ENCODE measurements around the gene MSI2. TPM values are rescaled to one million over a fixed set of nuclear protein-coding genes. Genes with fewer than 3 reads are reported as not detected.

MSI2 gene
- total RNA-seq, 1 donor from 2014 or later: 67.9 TPM

GRCh38 chr17:57724729-57725125 lies 468.4 kb downstream of the MSI2 start:
- no peak for TF ChIP-seq CTCF (IDR thresholded peaks at IDR 0.05; ENCODE audit: insufficient read depth, low read depth, low read length)
- no peak for TF ChIP-seq EZH2 (IDR thresholded peaks at IDR 0.05; ENCODE audit: insufficient read depth, low read length)
- no peaks in the 10 kb centered on the region for H3K9me3 Mint-ChIP-seq (ENCODE audit: unreplicated experiment)
- H3K4me3 ChIP-seq (ENCODE audit: insufficient read depth, low read depth, low read length): no peak overlapping the region
- H3K36me3 ChIP-seq (ENCODE audit: insufficient read depth, low read length): no peaks in the 10 kb centered on the region
- H3K27ac ChIP-seq (ENCODE audit: low read depth, low read length): no peak overlapping the region
- FAIRE-seq (no peak), DNase-seq (ENCODE audit: low read depth) (no peak)
- H3K36me3 Mint-ChIP-seq (ENCODE audit: low read depth, unreplicated experiment): no peaks in the 10 kb centered on the region
- no peak overlapping the region for H3K27ac Mint-ChIP-seq (ENCODE audit: unreplicated experiment)
- H4K20me1 ChIP-seq (ENCODE audit: insufficient read depth, low read length): no peaks in the 10 kb centered on the region
- no peak overlapping the region for H3K9ac ChIP-seq (ENCODE audit: low read length)
- no peak overlapping the region for H2AFZ ChIP-seq (ENCODE audit: low read depth, low read length)
- H3K27me3 ChIP-seq (ENCODE audit: insufficient read depth, low read length): no peaks in the 10 kb centered on the region
- H3K4me2 ChIP-seq (ENCODE audit: low read length): no peak overlapping the region
- peaks cover 22% of the 10 kb centered on the region for H3K4me1 Mint-ChIP-seq (ENCODE audit: low read depth, unreplicated experiment)
- peaks cover 33% of the 10 kb centered on the region for H3K27me3 Mint-ChIP-seq (ENCODE audit: low read depth, unreplicated experiment)
- H3K4me1 ChIP-seq (ENCODE audit: insufficient read depth, low read length): no peaks in the 10 kb centered on the region
- no peaks in the 10 kb centered on the region for H3K79me2 ChIP-seq (ENCODE audit: insufficient read depth, low read length)
- no peaks in the 10 kb centered on the region for H3K9me3 ChIP-seq (ENCODE audit: insufficient read depth, low read depth, low read length)
- no peak overlapping the region for H3K4me3 Mint-ChIP-seq (ENCODE audit: unreplicated experiment)

- Mint-ChIP-seq H3K27ac (ENCODE audit: unreplicated experiment) (no peak overlapping the region), H3K4me3 (ENCODE audit: unreplicated experiment) (no peak overlapping the region), H3K4me1 (ENCODE audit: low read depth, unreplicated experiment) (peaks cover 22% of the 10 kb centered on the region), H3K27me3 (ENCODE audit: low read depth, unreplicated experiment) (peaks cover 42% of the 10 kb centered on the region), H3K36me3 (ENCODE audit: low read depth, unreplicated experiment) (no peaks in the 10 kb centered on the region), H3K9me3 (ENCODE audit: unreplicated experiment) (no peaks in the 10 kb centered on the region)
- Histone ChIP-seq H3K4me2 (ENCODE audit: low read length) (no peak overlapping the region), H3K79me2 (ENCODE audit: insufficient read depth, low read length) (no peaks in the 10 kb centered on the region), H3K9ac (ENCODE audit: low read length) (no peak overlapping the region), H3K4me3 (ENCODE audit: insufficient read depth, low read depth, low read length) (no peak overlapping the region), H2AFZ (ENCODE audit: low read depth, low read length) (no peak overlapping the region), H3K27me3 (ENCODE audit: insufficient read depth, low read length) (peaks cover 13% of the 10 kb centered on the region), H3K9me3 (ENCODE audit: insufficient read depth, low read depth, low read length) (no peaks in the 10 kb centered on the region), H3K27ac (ENCODE audit: low read depth, low read length) (no peak overlapping the region), H4K20me1 (ENCODE audit: insufficient read depth, low read length) (no peaks in the 10 kb centered on the region), H3K36me3 (ENCODE audit: insufficient read depth, low read length) (no peaks in the 10 kb centered on the region), H3K4me1 (ENCODE audit: insufficient read depth, low read length) (no peaks in the 10 kb centered on the region)
- DNase-seq (ENCODE audit: low read depth) (no peak), FAIRE-seq (no peak)
- no peak for TF ChIP-seq EZH2 (IDR thresholded peaks at IDR 0.05; ENCODE audit: insufficient read depth, low read length)
- TF ChIP-seq CTCF (IDR thresholded peaks at IDR 0.05; ENCODE audit: insufficient read depth, low read depth, low read length): no peak
Observed at GRCh38 chr17:57726213-57726790, 470.0 kb downstream of the MSI2 start.

GRCh38 chr17:57726838-57727237 lies 470.5 kb downstream of the MSI2 start:
- H3K36me3 ChIP-seq (ENCODE audit: insufficient read depth, low read length): no peaks in the 10 kb centered on the region
- H3K9me3 ChIP-seq (ENCODE audit: insufficient read depth, low read depth, low read length): no peaks in the 10 kb centered on the region
- Mint-ChIP-seq H3K27ac (ENCODE audit: unreplicated experiment) (no peak overlapping the region), H3K27me3 (ENCODE audit: low read depth, unreplicated experiment) (peaks cover 47% of the 10 kb centered on the region), H3K4me3 (ENCODE audit: unreplicated experiment) (no peak overlapping the region), H3K9me3 (ENCODE audit: unreplicated experiment) (no peaks in the 10 kb centered on the region), H3K36me3 (ENCODE audit: low read depth, unreplicated experiment) (no peaks in the 10 kb centered on the region), H3K4me1 (ENCODE audit: low read depth, unreplicated experiment) (peaks cover 22% of the 10 kb centered on the region)
- H3K4me1 ChIP-seq (ENCODE audit: insufficient read depth, low read length): no peaks in the 10 kb centered on the region
- H3K4me2 ChIP-seq (ENCODE audit: low read length): no peak overlapping the region
- no peak overlapping the region for H3K27ac ChIP-seq (ENCODE audit: low read depth, low read length)
- no peak overlapping the region for H3K4me3 ChIP-seq (ENCODE audit: insufficient read depth, low read depth, low read length)
- no peak for TF ChIP-seq EZH2 (IDR thresholded peaks at IDR 0.05; ENCODE audit: insufficient read depth, low read length)
- peaks cover 17% of the 10 kb centered on the region for H3K27me3 ChIP-seq (ENCODE audit: insufficient read depth, low read length)
- no peak for DNase-seq (ENCODE audit: low read depth)
- H2AFZ ChIP-seq (ENCODE audit: low read depth, low read length): no peak overlapping the region
- no peaks in the 10 kb centered on the region for H3K79me2 ChIP-seq (ENCODE audit: insufficient read depth, low read length)
- no peak for FAIRE-seq
- no peaks in the 10 kb centered on the region for H4K20me1 ChIP-seq (ENCODE audit: insufficient read depth, low read length)
- H3K9ac ChIP-seq (ENCODE audit: low read length): no peak overlapping the region
